WTC11 (cell line): ENCODE results near the gene PHAF1. TPM values are rescaled to one million over a fixed set of nuclear protein-coding genes. Genes with fewer than 3 reads are reported as not detected.

Experiments
- ATAC-seq: fragments of 200-7000 bp; cut with Tn5 transposase; 2 replicates; pipeline ENCODE4 v1.10.0; 2021; ENCODE audit warnings: mild to moderate bottlenecking, moderate library complexity
- CTCF ChIA-PET: fragments of 300-600 bp; sonication (Branson Sonifier 250); formaldehyde crosslinking; loops from one replicate; lab custom pipeline; 2021; ENCODE audit warnings: antibody characterized with exemption; lab: Charles Lee
- POLR2A ChIA-PET: fragments of 350-600 bp; sonication (Branson Sonifier 250); formaldehyde crosslinking; loops from one replicate; lab custom pipeline; 2021; ENCODE audit warnings: antibody characterized with exemption; lab: Charles Lee
- DNase-seq: peaks from one replicate; pipeline ENCODE4 v3.0.0; 2021; ENCODE audit warnings: low spot score
- H3K27ac Mint-ChIP-seq: 2 replicates; pipeline ENCODE4 v1.8.0; 2021; ENCODE audit warnings: mixed read lengths
- H3K27me3 Mint-ChIP-seq: 2 replicates; pipeline ENCODE4 v1.8.0; 2021; ENCODE audit warnings: low read depth, mild to moderate bottlenecking, moderate library complexity, mixed read lengths
- H3K36me3 Mint-ChIP-seq: 2 replicates; pipeline ENCODE4 v1.8.0; 2021; ENCODE audit warnings: mixed read lengths
- H3K4me1 Mint-ChIP-seq: 2 replicates; pipeline ENCODE4 v1.8.0; 2022; ENCODE audit warnings: mixed read lengths
- H3K4me3 Mint-ChIP-seq: 2 replicates; pipeline ENCODE4 v1.8.0; 2021; ENCODE audit warnings: mild to moderate bottlenecking, moderate library complexity, mixed read lengths
- H3K9me3 Mint-ChIP-seq: 2 replicates; pipeline ENCODE4 v1.8.0; 2021; ENCODE audit warnings: mixed read lengths
- CBFB ChIP-seq: sonication (generic); formaldehyde crosslinking; IDR thresholded peaks from 2 replicates; pipeline ENCODE4 v1.8.1; 2022; ENCODE audit warnings: mild to moderate bottlenecking, low read depth, missing genetic modification reagents
- E2F5 ChIP-seq: sonication (generic); formaldehyde crosslinking; IDR thresholded peaks from 2 replicates; pipeline ENCODE4 v1.8.1; 2022; ENCODE audit warnings: mild to moderate bottlenecking, moderate library complexity, missing genetic modification reagents
- FOXK1 ChIP-seq: sonication (generic); formaldehyde crosslinking; IDR thresholded peaks from 2 replicates; pipeline ENCODE4 v1.8.0; 2022; ENCODE audit warnings: mild to moderate bottlenecking, moderate library complexity, missing genetic modification reagents
- GRHL2 ChIP-seq: fragments of 250-450 bp; sonication (Bioruptor Pico); IDR thresholded peaks from 2 replicates; pipeline ENCODE4 v1.8.0; 2022; ENCODE audit warnings: mild to moderate bottlenecking, moderate library complexity; ENCODE audit not compliant: insufficient replicate concordance, severe bottlenecking
- MLX ChIP-seq: sonication (generic); formaldehyde crosslinking; IDR thresholded peaks from 2 replicates; pipeline ENCODE4 v1.8.1; 2023; ENCODE audit warnings: mild to moderate bottlenecking, missing genetic modification reagents, moderate library complexity
- OVOL2 ChIP-seq: fragments of 250-450 bp; sonication (Bioruptor Pico); IDR thresholded peaks from 2 replicates; pipeline ENCODE4 v1.9.0; 2021; ENCODE audit warnings: mild to moderate bottlenecking, borderline replicate concordance
- PREB ChIP-seq: sonication (generic); formaldehyde crosslinking; IDR thresholded peaks from 2 replicates; pipeline ENCODE4 v1.8.1; 2022; ENCODE audit warnings: mild to moderate bottlenecking, missing genetic modification reagents, moderate library complexity, borderline replicate concordance
- SMAD4 ChIP-seq: sonication (generic); formaldehyde crosslinking; IDR thresholded peaks from 2 replicates; pipeline ENCODE4 v1.8.0; 2022; ENCODE audit warnings: mild to moderate bottlenecking, missing genetic modification reagents
- SP1 ChIP-seq: sonication (generic); formaldehyde crosslinking; conservative IDR thresholded peaks from 2 replicates; pipeline ENCODE4 v1.8.1; 2022; ENCODE audit warnings: missing genetic modification reagents
- ZNF263 ChIP-seq: sonication (generic); formaldehyde crosslinking; IDR thresholded peaks from 2 replicates; pipeline ENCODE4 v1.8.1; 2022; ENCODE audit warnings: low read depth, mild to moderate bottlenecking, moderate library complexity, missing genetic modification reagents
- ZNF423 ChIP-seq: fragments of 250-450 bp; sonication (Bioruptor Pico); IDR thresholded peaks from 2 replicates; pipeline ENCODE4 v2.1.2; 2022; ENCODE audit warnings: mild to moderate bottlenecking, moderate library complexity
- ZNF532 ChIP-seq: fragments of 250-450 bp; sonication (Bioruptor Pico); IDR thresholded peaks from 2 replicates; pipeline ENCODE4 v1.9.0; 2021; ENCODE audit warnings: mild to moderate bottlenecking, borderline replicate concordance
- ZNF671 ChIP-seq: fragments of 250-450 bp; sonication (Bioruptor Pico); IDR thresholded peaks from 2 replicates; pipeline ENCODE4 v1.8.0; 2021; ENCODE audit warnings: mild to moderate bottlenecking
- total RNA-seq: library from RNA; stranded (reverse); gene quantifications from 3 replicates; pipeline ENCODE4 v1.2.3, GENCODE V29; 2021

The PHAF1 gene
- total RNA-seq, 1 experiment from 2014 or later, result 18.8 TPM

GRCh38 chr16:67174706-67175231, 65.0 kb downstream of the PHAF1 start (continued):
- TF ChIP-seq ZNF532 (CRISPR knock-in tag) (no peak), ZNF423 (CRISPR knock-in tag) (no peak), MLX (CRISPR knock-in tag) (no peak), CBFB (CRISPR knock-in tag) (no peak), PREB (CRISPR knock-in tag) (no peak), E2F5 (no peak)

- peaks cover 24% of the 10 kb centered on the region for H3K4me1 Mint-ChIP-seq
- H3K27me3 Mint-ChIP-seq, result peaks cover 68% of the 10 kb centered on the region
- no peak overlapping the region for H3K27ac Mint-ChIP-seq
- ATAC-seq (no peak), DNase-seq (no peak)
- TF ChIP-seq SMAD4, result no peak
- no peak for TF ChIP-seq SP1 (CRISPR knock-in tag)
- TF ChIP-seq FOXK1 (CRISPR knock-in tag), result no peak
- TF ChIP-seq ZNF671 (CRISPR knock-in tag), result no peak
- TF ChIP-seq GRHL2 (CRISPR knock-in tag), result no peak
- no peak for TF ChIP-seq E2F5
- TF ChIP-seq ZNF263 (CRISPR knock-in tag), result no peak
- no peak for TF ChIP-seq OVOL2 (CRISPR knock-in tag)
- H3K4me3 Mint-ChIP-seq, result no peak overlapping the region
- peaks cover 3% of the 10 kb centered on the region; the same call in 1 of the 2 replicates for H3K36me3 Mint-ChIP-seq
- ChIA-PET CTCF (interaction anchor here (1.7 to 15.6 kb wide), 4 partner anchors 8 to 70 kb away, joined by 3 to 386 read pairs (median 21); partner anchors contain the start of genes B3GNT9, FBXL8 and TRADD), POLR2A (no interaction called here)
- no peaks in the 10 kb centered on the region for H3K9me3 Mint-ChIP-seq
Measured at GRCh38 chr16:67176662-67177061, 66.9 kb downstream of the PHAF1 start.
